Transverse colon (tissue), 4 donors: Measurements from ENCODE around the gene SNRPD2. TPM values are rescaled to one million over a fixed set of nuclear protein-coding genes. Genes with fewer than 3 reads are reported as not detected.

ENCODE experiments used
- DNase-seq: peaks from one replicate; pipeline ENCODE4 v3.0.0-alpha.2; 2019
- H3K27ac ChIP-seq, 4 donors: fragments of 200-600 bp; sonication (generic); 2 replicates each; pipeline ENCODE4 v1.5.1; 2016 to 2018; ENCODE audit warnings: inconsistent platforms in 4 of 4
- H3K27me3 ChIP-seq: fragments of 200-600 bp; sonication (generic); 2 replicates; pipeline ENCODE4 v1.5.1; 2017; ENCODE audit warnings: inconsistent platforms
- H3K36me3 ChIP-seq, 4 donors: fragments of 200-600 bp; sonication (generic); 2 replicates each; pipeline ENCODE4 v1.5.1; 2017 to 2019; ENCODE audit warnings: inconsistent platforms in 4 of 4
- H3K4me1 ChIP-seq, 4 donors: fragments of 200-600 bp; sonication (generic); 2 replicates each; pipeline ENCODE4 v1.5.1; 2017 to 2020; ENCODE audit warnings: inconsistent platforms in 4 of 4
- H3K4me3 ChIP-seq, 4 donors: fragments of 200-600 bp; sonication (generic); 1 replicate in 1 of 4; 2 replicates in 3 of 4; pipeline versions ENCODE4 v1.5.1 to v1.6.1; 2017 to 2019; ENCODE audit warnings: inconsistent platforms in 4 of 4
- H3K9me3 ChIP-seq, 2 donors: fragments of 200-600 bp; sonication (generic); 2 replicates each; pipeline ENCODE4 v1.5.1; 2017 to 2019; ENCODE audit warnings: inconsistent platforms in 2 of 2
- CTCF ChIP-seq, 5 experiments: fragments of 200-600 bp in 3 of 5; fragments of 450-650 bp in 2 of 5; sonication (generic) in 3 of 5; IDR thresholded peaks; 1 replicate in 2 of 5; 2 replicates in 3 of 5; pipeline ENCODE4 v1.5.1; 2016 to 2017; ENCODE audit warnings: antibody characterized with exemption in 5 of 5, inconsistent platforms in 3 of 5, mild to moderate bottlenecking in 2 of 5, moderate library complexity in 1 of 5
- EP300 ChIP-seq: sonication (generic); formaldehyde crosslinking; IDR thresholded peaks from one replicate; pipeline ENCODE4 v1.6.1; 2017; ENCODE audit warnings: antibody characterized with exemption, low read depth
- POLR2A ChIP-seq: fragments of 450-650 bp; IDR thresholded peaks from one replicate; pipeline ENCODE4 v1.6.1; 2016; ENCODE audit warnings: antibody characterized with exemption, mild to moderate bottlenecking, moderate library complexity
- POLR2AphosphoS5 ChIP-seq, 3 donors: sonication (generic); formaldehyde crosslinking; IDR thresholded peaks; one replicate each; pipeline ENCODE4 v1.6.1; 2016; ENCODE audit warnings: antibody characterized with exemption in 3 of 3
- WGBS, 2 donors: methylation state at CpG; one replicate each; pipeline ENCODE4 v1.1.5; 2018; ENCODE audit warnings: low coverage in 1 of 2; 5-methylcytosine and 5-hydroxymethylcytosine counted together
- in situ Hi-C, 4 donors: fragments of 200-750 bp; cut with MboI; loops; one replicate each; pipeline versions ENCODE4 v1.15.0 to v1.15.1; 2017; ENCODE audit warnings: low sequenced_read_pairs in 3 of 4, low pct_ligation_motif_present in 1 of 4, low pct_unique_long_range_greater_than_20kb in 1 of 4
- intact Hi-C: fragments of 100-400 bp; cut with DNase I; formaldehyde crosslinking; loops from one replicate; pipeline ENCODE4 v1.15.1; 2023; ENCODE audit warnings: low total_unique reads
- small RNA-seq, 4 donors: library from RNA; depleted of rRNA; stranded (forward); fragments of <200 nt; gene quantifications; one replicate each; pipeline ENCODE3, GENCODE V24; 2016
- total RNA-seq, 4 donors: library from RNA; depleted of rRNA; stranded (reverse); fragments of >200 nt; gene quantifications; one replicate each; pipeline ENCODE4 v1.1.0, GENCODE V29; 2016

SNRPD2 gene
- total RNA-seq, 4 donors from 2014 or later, result 39.3 to 407 (median 93.4) TPM

GRCh38 chr19:45638930-45639729 lies 52.6 kb downstream of the SNRPD2 start, which contains the start of gene EML2:
TSS of gene EML2 (minus strand) at chr19:45639397. CDS start at chr19:45639376, 21 bp downstream.
- intact Hi-C loops, result no loop called here

GRCh38 chr19:45637890-45638667 lies 53.7 kb downstream of the SNRPD2 start:
- DNase-seq, result peak; percentile 63
- peak overlapping the region in 3 of 4 donors; percentile 62 to 75 (median 65) for H3K4me3 ChIP-seq
- intact Hi-C loops, result no loop called here
- TF ChIP-seq POLR2A (peak; percentile 63), EP300 (no peak), POLR2AphosphoS5 (IDR thresholded peaks at IDR 0.05) (peak in 1 of 3 donors; percentile 29), CTCF (IDR thresholded peaks at IDR 0.05) (no peak)
- H3K27me3 ChIP-seq, result no peaks in the 10 kb centered on the region
- no peaks in the 10 kb centered on the region for H3K9me3 ChIP-seq
- peaks cover 3 to 43% (median 36%) of the 10 kb centered on the region in 4 donors for H3K4me1 ChIP-seq
- H3K36me3 ChIP-seq, result no peaks in the 10 kb centered on the region
- H3K27ac ChIP-seq, result peak overlapping the region; percentile 42 to 87 (median 82)
- in situ Hi-C loops, result no loop called here
- WGBS, 2 donors, result 55% methylated on average over 19 of the region's 19 CpGs; no CpG with 5 or more reads in 1 of the 2 donors

More at GRCh38 chr19:45638930-45639729, 52.6 kb downstream of the SNRPD2 start, which contains the start of gene EML2:
- H3K36me3 ChIP-seq, result no peaks in the 10 kb centered on the region
- H3K4me1 ChIP-seq, result peaks cover 3 to 49% (median 43%) of the 10 kb centered on the region in 4 donors
- no peaks in the 10 kb centered on the region for H3K9me3 ChIP-seq
- 1 to 7% methylated on average over 5 to 52 of the region's 52 CpGs for WGBS, 2 donors
- in situ Hi-C loops, result no loop called here
- TF ChIP-seq CTCF (IDR thresholded peaks at IDR 0.05) (peak in 2 of 5 experiments; percentile 9), POLR2AphosphoS5 (IDR thresholded peaks at IDR 0.05) (peak in 1 of 3 donors; percentile 25), EP300 (no peak), POLR2A (peak; percentile 41)
- H3K27ac ChIP-seq, result peak within 1 kb of the TSS; percentile 42 to 87 (median 82)
- DNase-seq, result peak; percentile 80
- peaks cover 9% of the 10 kb centered on the region for H3K27me3 ChIP-seq
- peak within 1 kb of the TSS; percentile 52 to 75 (median 64) for H3K4me3 ChIP-seq

Small RNAs within 50 kb of the gene (small RNA-seq; reads per million reads assigned to genes)
- gene MIR642A (0.48 to 1.9 (median 1.5) reads per million in 4 donors), gene RN7SL836P (0 reads per million in 4 donors)

Other genes with a start within 250 kb of the SNRPD2 start
- gene FOSB, start 224.0 kb downstream of the SNRPD2 start, total RNA-seq, result 10 to 100 TPM; 14.5 to 64.7 (median 25.6) TPM
- 10 to 100 TPM in 1 of 4 donors, 1 to 10 TPM in 1, not detected in 2; 5.7 to 13.5 TPM for gene RTN2, start 194.9 kb downstream of the SNRPD2 start, total RNA-seq
- 1 to 10 TPM in 2 of 4 donors, under 1 TPM in 1, not detected in 1; 1.00 to 4.3 (median 1.4) TPM for gene PPM1N, start 193.5 kb downstream of the SNRPD2 start, total RNA-seq
- 100 to 1,000 TPM; 167 to 465 (median 204) TPM for gene VASP, start 184.5 kb downstream of the SNRPD2 start, total RNA-seq
- gene OPA3, start 107.2 kb downstream of the SNRPD2 start, total RNA-seq, result 10 to 100 TPM in 1 of 4 donors, 1 to 10 TPM in 3; 6.7 to 10.8 (median 8.6) TPM
- gene GPR4, start 89.7 kb downstream of the SNRPD2 start, total RNA-seq, result 1 to 10 TPM in 1 of 4 donors, under 1 TPM in 3; 0.27 to 1.4 (median 0.43) TPM
- gene EML2, start 52.6 kb downstream of the SNRPD2 start, total RNA-seq, result 10 to 100 TPM; 40.8 to 64.3 (median 60.0) TPM
- 10 to 100 TPM; 10.1 to 40.4 (median 14.1) TPM for gene GIPR, start 23.7 kb downstream of the SNRPD2 start, total RNA-seq
- gene QPCTL, start 713 bp upstream of the SNRPD2 start, total RNA-seq, result 10 to 100 TPM in 1 of 4 donors, 1 to 10 TPM in 2, under 1 TPM in 1; 0.75 to 17.3 (median 7.2) TPM
- gene FBXO46, start 38.9 kb upstream of the SNRPD2 start, total RNA-seq, result 10 to 100 TPM; 14.1 to 40.8 (median 19.6) TPM
- not detected for gene MEIOSIN, start 41.5 kb upstream of the SNRPD2 start, total RNA-seq
- gene SIX5, start 77.3 kb upstream of the SNRPD2 start, total RNA-seq, result 10 to 100 TPM in 2 of 4 donors, 1 to 10 TPM in 2; 6.7 to 40.4 (median 9.7) TPM
- gene DMPK, start 90.5 kb upstream of the SNRPD2 start, total RNA-seq, result 100 to 1,000 TPM in 2 of 4 donors, 10 to 100 TPM in 2; 19.1 to 237 (median 69.2) TPM
- 10 to 100 TPM; 26.8 to 72.9 (median 54.8) TPM for gene DMWD, start 100.9 kb upstream of the SNRPD2 start, total RNA-seq
- gene RSPH6A, start 123.4 kb upstream of the SNRPD2 start, total RNA-seq, result 1 to 10 TPM in 1 of 4 donors, not detected in 3; 1.1 TPM
- gene SYMPK, start 171.2 kb upstream of the SNRPD2 start, total RNA-seq, result 100 to 1,000 TPM in 2 of 4 donors, 10 to 100 TPM in 2; 35.2 to 189 (median 81.9) TPM
- gene FOXA3, start 172.4 kb upstream of the SNRPD2 start, total RNA-seq, result 10 to 100 TPM in 2 of 4 donors, 1 to 10 TPM in 2; 1.9 to 24.4 (median 9.2) TPM
- 10 to 100 TPM; 24.9 to 34.1 (median 29.5) TPM for gene IRF2BP1, start 194.2 kb upstream of the SNRPD2 start, total RNA-seq
- 10 to 100 TPM in 2 of 4 donors, 1 to 10 TPM in 2; 5.5 to 26.9 (median 8.9) TPM for gene MYPOP, start 210.7 kb upstream of the SNRPD2 start, total RNA-seq
- not detected for gene NANOS2, start 222.8 kb upstream of the SNRPD2 start, total RNA-seq